CD4-positive, alpha-beta T cell (primary cell): ENCODE measurements around the gene MST1. TPM values are rescaled to one million over a fixed set of nuclear protein-coding genes. Genes with fewer than 3 reads are reported as not detected.

Experiments used
- ATAC-seq: fragments of 200-7000 bp; cut with Tn5 transposase; one replicate; pipeline ENCODE4 v1.10.0; 2022; ENCODE audit warnings: mild to moderate bottlenecking; ENCODE audit not compliant: poor library complexity
- CTCF ChIA-PET: fragments of 350-600 bp; sonication (Branson Sonifier 250); formaldehyde crosslinking; loops from one replicate; lab custom pipeline; 2021; ENCODE audit warnings: antibody characterized with exemption, inconsistent platforms; lab: Charles Lee
- POLR2A ChIA-PET: fragments of 350-600 bp; sonication (Branson Sonifier 250); formaldehyde crosslinking; loops from one replicate; lab custom pipeline; 2021; ENCODE audit warnings: antibody characterized with exemption, inconsistent platforms; lab: Charles Lee
- DNase-seq, 14 experiments: peaks; one replicate each; pipeline ENCODE4 v3.0.0-alpha.2; 2013 to 2020; ENCODE audit warnings: mixed read lengths in 2 of 14
- H3K27ac ChIP-seq, 2 donors: one replicate each; pipeline versions ENCODE4 v1.5.1 to v1.7.0; 2013; ENCODE audit warnings: low read length in 2 of 2, low read depth in 1 of 2, mild to moderate bottlenecking in 1 of 2
- H3K27me3 ChIP-seq, 2 experiments: 1 replicate in 1 of 2; 2 replicates in 1 of 2; pipeline versions ENCODE4 v1.6.1 to v1.7.0; 2013; ENCODE audit warnings: low read length in 2 of 2, control low read depth in 1 of 2, mild to moderate bottlenecking in 1 of 2, moderate library complexity in 1 of 2; ENCODE audit not compliant: insufficient read depth in 2 of 2, control insufficient read depth in 1 of 2
- H3K36me3 ChIP-seq: one replicate; pipeline ENCODE4 v1.6.1; 2013; ENCODE audit warnings: low read length, control low read depth; ENCODE audit not compliant: insufficient read depth
- H3K4me1 ChIP-seq: one replicate; pipeline ENCODE4 v1.6.1; 2013; ENCODE audit warnings: low read length, control low read depth; ENCODE audit not compliant: insufficient read depth
- H3K4me3 ChIP-seq: one replicate; pipeline ENCODE4 v1.5.1; 2013; ENCODE audit warnings: mild to moderate bottlenecking, low read length, moderate library complexity
- H3K9me3 ChIP-seq, 2 experiments: 1 replicate in 1 of 2; 2 replicates in 1 of 2; pipeline versions ENCODE4 v1.6.1 to v1.7.0; 2013; ENCODE audit warnings: low read length in 2 of 2, mild to moderate bottlenecking in 2 of 2, control low read depth in 1 of 2, moderate library complexity in 1 of 2; ENCODE audit not compliant: control insufficient read depth in 1 of 2, insufficient read depth in 1 of 2
- H3K27ac Mint-ChIP-seq: one replicate; pipeline ENCODE4 v1.8.0; 2020; ENCODE audit warnings: mixed read lengths
- H3K27me3 Mint-ChIP-seq: one replicate; pipeline ENCODE4 v1.8.0; 2021; ENCODE audit warnings: mixed read lengths
- H3K36me3 Mint-ChIP-seq: one replicate; pipeline ENCODE4 v1.8.0; 2021; ENCODE audit warnings: low read depth, mixed read lengths
- H3K4me1 Mint-ChIP-seq: one replicate; pipeline ENCODE4 v1.8.0; 2021; ENCODE audit warnings: low read depth, mixed read lengths
- H3K4me3 Mint-ChIP-seq: one replicate; pipeline ENCODE4 v1.8.0; 2020; ENCODE audit warnings: mild to moderate bottlenecking, mixed read lengths
- H3K9me3 Mint-ChIP-seq: one replicate; pipeline ENCODE4 v1.8.0; 2020; ENCODE audit warnings: mixed read lengths
- CTCF ChIP-seq: fragments of 200-600 bp; IDR thresholded peaks from one replicate; pipeline ENCODE4 v1.8.0; 2022; ENCODE audit warnings: antibody characterized with exemption, mild to moderate bottlenecking
- intact Hi-C, 2 experiments: fragments of 100-400 bp; cut with DNase I in 1 of 2; cut with micrococcal nuclease in 1 of 2; formaldehyde crosslinking; loops; one replicate each; pipeline versions ENCODE4 v1.15.1 to v1.9.0; 2023 to 2025; cut with DNase I, micrococcal nuclease
- total RNA-seq, 174 experiments: library from RNA in 2 of 174; stranded (reverse) in 2 of 174; gene quantifications; one replicate each; pipeline ENCODE4 v1.2.3 and lab custom pipeline; 2021 to 2026

Gene MST1
- total RNA-seq, 2 experiments from 2014 or later: 7.8 TPM

GRCh38 chr3:49717959-49718857 lies 28.9 kb upstream of the MST1 start:
- Mint-ChIP-seq H3K9me3 (no peaks in the 10 kb centered on the region), H3K27me3 (no peaks in the 10 kb centered on the region), H3K36me3 (peaks cover 20% of the 10 kb centered on the region), H3K4me3 (peak overlapping the region; percentile 96), H3K27ac (peak overlapping the region; percentile 95), H3K4me1 (peaks cover 34% of the 10 kb centered on the region)
- no peak for TF ChIP-seq CTCF
- ChIA-PET CTCF (interaction anchor here (1.2 to 2.2 kb wide), 7 partner anchors 14 to 178 kb away, joined by 3 to 8 read pairs (median 4); no protein-coding TSS in a partner anchor), POLR2A (interaction anchor here (2.0 to 3.9 kb wide), 2 partner anchors 69 to 85 kb away, joined by 15 to 18 read pairs; partner anchors contain the start of genes INKA1 and IP6K1)
- DNase-seq: peak in 2 of 14 experiments; percentile 9 to 45
- Histone ChIP-seq H3K27ac (no peak overlapping the region), H3K4me1 (peaks cover 34% of the 10 kb centered on the region), H3K36me3 (peaks cover 39% of the 10 kb centered on the region), H3K9me3 (no peaks in the 10 kb centered on the region), H3K27me3 (no peaks in the 10 kb centered on the region), H3K4me3 (peak overlapping the region; percentile 80)
- ATAC-seq: no peak
- intact Hi-C loops: loop anchor here (2.0 kb wide), 2 partner anchors 15 to 69 kb away; partner anchors contain the start of gene IP6K1 (in 2 of the 2)

GRCh38 chr3:49717211-49717958 lies 28.1 kb upstream of the MST1 start:
- DNase-seq: peak in 1 of 14 experiments; percentile 30
- intact Hi-C loops: no loop called here
- POLR2A ChIA-PET: interaction anchor here (3.9 kb wide), 1 partner anchor 70 kb away, joined by 18 read pairs; the partner anchor contains the start of gene IP6K1

More at GRCh38 chr3:49717211-49717958, 28.1 kb upstream of the MST1 start:
- ATAC-seq: no peak
- Mint-ChIP-seq H3K4me1 (peaks cover 26% of the 10 kb centered on the region), H3K27me3 (no peaks in the 10 kb centered on the region), H3K27ac (no peak overlapping the region), H3K36me3 (peaks cover 18% of the 10 kb centered on the region), H3K4me3 (peak overlapping the region; percentile 56), H3K9me3 (no peaks in the 10 kb centered on the region)
- Histone ChIP-seq H3K4me3 (no peak overlapping the region), H3K27me3 (no peaks in the 10 kb centered on the region), H3K36me3 (peaks cover 34% of the 10 kb centered on the region), H3K4me1 (peaks cover 33% of the 10 kb centered on the region), H3K9me3 (no peaks in the 10 kb centered on the region), H3K27ac (no peak overlapping the region)
- CTCF ChIA-PET: no interaction called here
- no peak for TF ChIP-seq CTCF
